ENCODE measurements around the gene MYADM.
"Not testable (repeated sequence)": the region's sequence is repeated elsewhere in the genome, so short reads cannot be mapped to it uniquely, and the experiment has no call there.

The MYADM gene, protein sequence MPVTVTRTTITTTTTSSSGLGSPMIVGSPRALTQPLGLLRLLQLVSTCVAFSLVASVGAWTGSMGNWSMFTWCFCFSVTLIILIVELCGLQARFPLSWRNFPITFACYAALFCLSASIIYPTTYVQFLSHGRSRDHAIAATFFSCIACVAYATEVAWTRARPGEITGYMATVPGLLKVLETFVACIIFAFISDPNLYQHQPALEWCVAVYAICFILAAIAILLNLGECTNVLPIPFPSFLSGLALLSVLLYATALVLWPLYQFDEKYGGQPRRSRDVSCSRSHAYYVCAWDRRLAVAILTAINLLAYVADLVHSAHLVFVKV

GRCh38 chr19:53867225-53868090, at the start of gene MYADM:
TSS of gene MYADM (plus strand) at chr19:53867883. CDS start at chr19:53873530, 5,647 bp downstream.
- peak within 1 kb of the TSS; percentile 55 for H3K4me3 ChIP-seq
- no peaks in the 10 kb centered on the region for H3K9me3 ChIP-seq
- DNase-seq (ENCODE audit: low spot score in 2 of 2) = peak; percentile 85 to 98
- no peaks in the 10 kb centered on the region for H3K36me3 ChIP-seq (replicated peaks)
- H3K27me3 ChIP-seq (ENCODE audit: low read depth) = no peaks in the 10 kb centered on the region
- peaks cover 3% of the 10 kb centered on the region for H3K4me1 ChIP-seq
- in situ Hi-C loops (cut with MboI; ENCODE audit: low sequenced_read_pairs) = no loop called here

- Histone ChIP-seq H3K4me3 (no peak overlapping the region), H3K36me3 (replicated peaks) (no peaks in the 10 kb centered on the region), H3K9me3 (no peaks in the 10 kb centered on the region), H3K27me3 (ENCODE audit: low read depth) (no peaks in the 10 kb centered on the region), H3K4me1 (no peaks in the 10 kb centered on the region)
- in situ Hi-C loops (cut with MboI; ENCODE audit: low sequenced_read_pairs) = no loop called here
- no peak for DNase-seq (ENCODE audit: low spot score in 2 of 2)
These were observed 48.9 kb upstream of the MYADM start for GRCh38 chr19:53818756-53819155.

GRCh38 chr19:53819861-53820260, 47.8 kb upstream of the MYADM start:
- no peaks in the 10 kb centered on the region for H3K36me3 ChIP-seq (replicated peaks)
- no peak overlapping the region for H3K4me3 ChIP-seq
- in situ Hi-C loops (cut with MboI; ENCODE audit: low sequenced_read_pairs) = no loop called here
- no peaks in the 10 kb centered on the region for H3K27me3 ChIP-seq (ENCODE audit: low read depth)
- H3K4me1 ChIP-seq = no peaks in the 10 kb centered on the region
- no peak for DNase-seq (ENCODE audit: low spot score in 2 of 2)
- H3K9me3 ChIP-seq = no peaks in the 10 kb centered on the region

DNA sequence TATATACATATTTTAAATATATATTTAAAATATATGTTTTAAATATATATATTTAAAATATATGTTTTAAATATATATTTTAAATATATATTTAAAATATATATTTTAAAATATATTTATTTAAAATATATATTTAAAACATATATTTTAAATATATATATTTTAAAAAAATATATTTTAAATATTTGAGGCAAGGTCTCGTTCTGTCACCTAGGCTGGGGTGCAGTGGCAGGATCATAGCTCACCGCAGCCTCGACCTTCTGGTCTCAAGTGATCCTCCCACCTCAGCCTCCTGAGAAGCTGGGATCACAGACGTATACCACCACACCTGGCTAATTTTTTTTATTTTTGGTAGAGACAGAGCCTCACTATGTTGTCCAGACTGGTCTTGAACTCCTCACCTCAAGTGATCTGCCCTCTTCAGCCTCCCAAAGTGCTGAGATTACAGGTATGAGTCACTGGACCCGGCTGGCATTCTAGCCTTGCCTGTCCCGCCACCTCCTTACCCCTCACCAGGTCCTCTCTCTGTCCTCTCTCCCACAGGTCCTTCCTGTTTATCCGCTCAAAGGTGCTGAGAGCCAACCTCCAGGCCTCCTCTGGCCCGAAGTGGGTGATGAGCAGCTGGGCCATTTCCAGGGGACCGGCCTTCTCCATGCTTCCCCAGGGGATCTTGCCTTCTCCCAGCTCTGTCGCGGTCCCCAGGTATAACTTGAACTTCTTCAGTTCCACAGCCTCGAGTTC, 44.1 kb upstream of the MYADM start:
- DNase-seq (ENCODE audit: low spot score in 2 of 2) = no peak
- no peaks in the 10 kb centered on the region for H3K27me3 ChIP-seq (ENCODE audit: low read depth)
- in situ Hi-C loops (cut with MboI; ENCODE audit: low sequenced_read_pairs) = no loop called here
- no peaks in the 10 kb centered on the region for H3K9me3 ChIP-seq
- no peak overlapping the region for H3K4me3 ChIP-seq
- H3K4me1 ChIP-seq = no peaks in the 10 kb centered on the region
- H3K36me3 ChIP-seq (replicated peaks) = no peaks in the 10 kb centered on the region

GRCh38 chr19:53824134-53824611, 43.5 kb upstream of the MYADM start, which contains the start of gene NLRP12:
TSS of gene NLRP12 (minus strand) at chr19:53824314. CDS start at chr19:53824174, 140 bp downstream.
- no peaks in the 10 kb centered on the region for H3K4me1 ChIP-seq
- no peaks in the 10 kb centered on the region for H3K36me3 ChIP-seq (replicated peaks)
- in situ Hi-C loops (cut with MboI; ENCODE audit: low sequenced_read_pairs) = no loop called here
- H3K27me3 ChIP-seq (ENCODE audit: low read depth) = no peaks in the 10 kb centered on the region
- H3K9me3 ChIP-seq = no peaks in the 10 kb centered on the region
- no peak for DNase-seq (ENCODE audit: low spot score in 2 of 2)
- H3K4me3 ChIP-seq = no peak within 1 kb of the TSS

GRCh38 chr19:53826876-53827275, 40.8 kb upstream of the MYADM start:
- Histone ChIP-seq H3K9me3 (no peaks in the 10 kb centered on the region), H3K27me3 (ENCODE audit: low read depth) (no peaks in the 10 kb centered on the region), H3K4me1 (no peaks in the 10 kb centered on the region), H3K36me3 (replicated peaks) (no peaks in the 10 kb centered on the region), H3K4me3 (no peak overlapping the region)
- DNase-seq (ENCODE audit: low spot score in 2 of 2) = no peak
- in situ Hi-C loops (cut with MboI; ENCODE audit: low sequenced_read_pairs) = no loop called here

GRCh38 chr19:53828531-53828930, 39.2 kb upstream of the MYADM start:
- in situ Hi-C loops (cut with MboI; ENCODE audit: low sequenced_read_pairs) = no loop called here
- Histone ChIP-seq H3K4me1 (no peaks in the 10 kb centered on the region), H3K4me3 (no peak overlapping the region), H3K9me3 (no peaks in the 10 kb centered on the region), H3K36me3 (replicated peaks) (no peaks in the 10 kb centered on the region), H3K27me3 (ENCODE audit: low read depth) (no peaks in the 10 kb centered on the region)
- no peak for DNase-seq (ENCODE audit: low spot score in 2 of 2)

GRCh38 chr19:53832861-53833260, 34.8 kb upstream of the MYADM start:
- in situ Hi-C loops (cut with MboI; ENCODE audit: low sequenced_read_pairs); H3K9me3 ChIP-seq; H3K36me3 ChIP-seq (replicated peaks); H3K4me3 ChIP-seq; DNase-seq (ENCODE audit: low spot score in 2 of 2); H3K27me3 ChIP-seq (ENCODE audit: low read depth); H3K4me1 ChIP-seq: not testable (repeated sequence)

DNA sequence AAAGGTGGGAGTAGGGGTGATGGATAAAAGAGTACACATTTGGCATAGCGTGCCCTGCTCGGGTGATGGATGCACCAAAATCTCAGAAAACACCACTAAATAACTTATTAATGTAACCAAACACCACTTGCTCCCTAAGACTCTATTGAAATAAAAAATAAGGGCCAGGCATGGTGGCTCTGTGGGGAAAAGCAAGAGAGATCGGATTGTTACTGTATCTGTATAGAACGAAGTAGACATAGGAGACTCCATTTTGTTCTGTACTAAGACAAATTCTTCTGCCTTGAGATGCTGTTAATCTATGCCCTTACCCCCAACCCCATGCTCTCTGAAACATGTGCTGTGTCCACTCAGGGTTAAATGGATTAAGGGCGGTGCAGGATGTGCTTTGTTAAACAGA, 29.2 kb upstream of the MYADM start:
- DNase-seq (ENCODE audit: low spot score in 2 of 2); in situ Hi-C loops (cut with MboI; ENCODE audit: low sequenced_read_pairs): not testable (repeated sequence)

DNA sequence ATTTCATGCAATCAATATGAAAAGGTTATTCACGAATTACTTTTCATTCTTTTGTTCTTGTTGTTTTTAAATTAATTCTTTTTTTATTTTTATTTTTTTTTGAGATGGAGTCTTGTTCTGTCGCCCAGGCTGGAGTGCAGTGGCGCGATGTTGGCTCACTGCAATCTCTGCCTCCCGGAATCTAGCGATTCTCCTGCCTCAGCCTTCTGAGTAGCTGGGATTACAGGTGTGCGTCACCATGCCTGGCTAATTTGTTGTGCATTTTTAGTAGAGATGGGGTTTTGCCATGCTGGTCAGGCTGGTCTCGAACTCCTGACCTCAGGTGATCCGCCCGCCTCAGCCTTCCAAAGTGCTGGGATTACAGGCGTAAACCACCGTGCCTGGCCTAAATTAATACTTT, 27.4 kb upstream of the MYADM start:
- H3K36me3 ChIP-seq (replicated peaks); DNase-seq (ENCODE audit: low spot score in 2 of 2); H3K4me1 ChIP-seq; H3K4me3 ChIP-seq; H3K9me3 ChIP-seq; H3K27me3 ChIP-seq (ENCODE audit: low read depth): not testable (repeated sequence)
- in situ Hi-C loops (cut with MboI; ENCODE audit: low sequenced_read_pairs) = loop anchor here (5.0 kb wide), 1 partner anchor 182 kb away; no protein-coding TSS in a partner anchor

More for the DNA sequence above, 29.2 kb upstream of the MYADM start:
- H3K27me3 ChIP-seq (ENCODE audit: low read depth); H3K4me3 ChIP-seq; H3K36me3 ChIP-seq (replicated peaks); H3K9me3 ChIP-seq; H3K4me1 ChIP-seq: not testable (repeated sequence)

DNA sequence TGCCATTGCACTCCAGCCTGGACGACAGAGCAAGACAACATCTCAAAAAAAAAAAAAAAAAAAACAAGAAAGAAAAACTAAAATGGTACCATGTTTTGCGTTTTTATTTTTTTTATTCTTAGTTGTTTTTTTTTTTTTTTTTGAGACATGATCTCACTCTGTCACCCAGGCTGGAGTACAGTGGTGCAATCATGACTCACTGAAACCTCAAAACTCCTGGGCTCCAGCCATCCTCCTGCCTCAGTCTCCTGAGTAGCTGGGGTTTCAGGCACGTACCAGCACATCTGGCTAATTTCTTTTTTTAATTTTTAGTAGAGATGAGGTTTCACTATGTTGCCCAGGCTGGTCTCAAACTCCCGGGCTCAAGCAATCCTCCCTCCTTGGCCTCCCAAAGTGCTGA, 26.8 kb upstream of the MYADM start:
- H3K9me3 ChIP-seq; H3K27me3 ChIP-seq (ENCODE audit: low read depth); DNase-seq (ENCODE audit: low spot score in 2 of 2); H3K4me1 ChIP-seq; H3K36me3 ChIP-seq (replicated peaks); H3K4me3 ChIP-seq: not testable (repeated sequence)
- in situ Hi-C loops (cut with MboI; ENCODE audit: low sequenced_read_pairs) = loop anchor here (5.0 kb wide), 1 partner anchor 181 kb away; no protein-coding TSS in a partner anchor

DNA sequence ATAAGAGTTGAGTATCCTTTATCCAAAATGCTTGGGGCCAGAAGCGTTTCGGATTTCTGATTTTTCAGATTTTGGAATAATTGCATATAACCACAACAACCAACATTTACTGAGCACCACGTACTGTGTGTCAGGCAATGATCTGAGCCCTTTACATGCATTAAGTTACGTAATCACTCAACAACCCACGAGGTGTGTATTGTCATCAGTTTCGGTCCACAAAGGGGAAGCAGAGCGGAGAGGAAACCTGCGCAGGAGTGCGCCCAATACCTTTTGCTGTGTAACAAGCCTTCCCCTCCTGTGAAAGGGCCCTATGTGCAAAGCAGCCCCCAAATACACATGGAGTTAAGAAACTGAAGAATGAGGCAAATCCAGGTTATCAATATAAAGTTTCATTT, 22.8 kb upstream of the MYADM start:
- Histone ChIP-seq H3K4me1 (no peaks in the 10 kb centered on the region), H3K9me3 (no peaks in the 10 kb centered on the region), H3K4me3 (no peak overlapping the region), H3K27me3 (ENCODE audit: low read depth) (no peaks in the 10 kb centered on the region), H3K36me3 (replicated peaks) (no peaks in the 10 kb centered on the region)
- DNase-seq (ENCODE audit: low spot score in 2 of 2) = no peak
- in situ Hi-C loops (cut with MboI; ENCODE audit: low sequenced_read_pairs) = loop anchor here (5.0 kb wide), 1 partner anchor 177 kb away; no protein-coding TSS in a partner anchor

DNA sequence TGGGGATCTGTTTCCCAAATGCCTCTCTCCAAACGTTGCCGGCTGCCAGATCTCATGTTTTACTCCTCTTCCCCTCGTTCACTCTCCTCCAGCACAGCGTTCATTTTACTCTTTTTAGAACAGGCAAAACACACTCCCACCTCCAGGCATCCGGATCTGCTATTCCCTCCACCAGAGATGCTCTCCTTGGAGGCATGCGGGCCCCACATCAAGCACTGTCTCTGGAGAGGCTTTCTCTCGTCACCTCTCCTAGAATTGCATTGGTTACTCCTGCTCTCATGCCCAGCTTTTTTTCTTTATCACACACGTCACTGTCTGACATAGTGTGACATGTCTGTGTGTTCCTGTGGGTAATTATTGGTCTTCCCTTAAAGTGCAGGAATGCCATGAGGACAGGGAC, 20.1 kb upstream of the MYADM start:
- in situ Hi-C loops (cut with MboI; ENCODE audit: low sequenced_read_pairs) = no loop called here
- Histone ChIP-seq H3K4me3 (no peak overlapping the region), H3K36me3 (replicated peaks) (no peaks in the 10 kb centered on the region), H3K27me3 (ENCODE audit: low read depth) (0 out of 2 replicates have a peak, but pooled peaks cover 2% of the 10 kb centered on the region), H3K9me3 (no peaks in the 10 kb centered on the region), H3K4me1 (no peaks in the 10 kb centered on the region)
- no peak for DNase-seq (ENCODE audit: low spot score in 2 of 2)
